NB4 (cell line): ENCODE data around the gene MGAT4B.

Source experiments
- CTCF ChIP-seq: IDR thresholded peaks from one replicate; pipeline ENCODE4 v1.5.1; 2012; ENCODE audit warnings: low read depth, low read length
- MAX ChIP-seq: IDR thresholded peaks from 2 replicates; pipeline ENCODE4 v1.6.1; 2011; ENCODE audit warnings: low read depth, low read length
- POLR2A ChIP-seq: IDR thresholded peaks from 2 replicates; pipeline ENCODE4 v1.6.1; 2011; ENCODE audit warnings: mild to moderate bottlenecking; ENCODE audit not compliant: insufficient read length; ENCODE audit errors: extremely low read depth

- TF ChIP-seq POLR2A (no peak), CTCF (no peak), MAX (no peak)
Observed at GRCh38 chr5:179764056-179764455, 42.6 kb downstream of the MGAT4B start.
